ENCODE results near the gene AJAP1. TPM values are rescaled to one million over a fixed set of nuclear protein-coding genes. Genes with fewer than 3 reads are reported as not detected.

The AJAP1 gene
- total RNA-seq, 1 donor from 2014 or later: 0.46 TPM

- Mint-ChIP-seq H3K27me3 (peaks cover 60% of the 10 kb centered on the region), H3K9me3 (ENCODE audit: low read depth) (no peaks in the 10 kb centered on the region), H3K27ac (no peak overlapping the region), H3K4me1 (ENCODE audit: low read depth) (peaks cover 21% of the 10 kb centered on the region), H3K36me3 (ENCODE audit: insufficient read depth) (no peaks in the 10 kb centered on the region), H3K4me3 (ENCODE audit: low read depth) (no peak overlapping the region)
- no peak for DNase-seq (ENCODE audit: low spot score, unreplicated experiment)
- TF ChIP-seq, protein P1, sequence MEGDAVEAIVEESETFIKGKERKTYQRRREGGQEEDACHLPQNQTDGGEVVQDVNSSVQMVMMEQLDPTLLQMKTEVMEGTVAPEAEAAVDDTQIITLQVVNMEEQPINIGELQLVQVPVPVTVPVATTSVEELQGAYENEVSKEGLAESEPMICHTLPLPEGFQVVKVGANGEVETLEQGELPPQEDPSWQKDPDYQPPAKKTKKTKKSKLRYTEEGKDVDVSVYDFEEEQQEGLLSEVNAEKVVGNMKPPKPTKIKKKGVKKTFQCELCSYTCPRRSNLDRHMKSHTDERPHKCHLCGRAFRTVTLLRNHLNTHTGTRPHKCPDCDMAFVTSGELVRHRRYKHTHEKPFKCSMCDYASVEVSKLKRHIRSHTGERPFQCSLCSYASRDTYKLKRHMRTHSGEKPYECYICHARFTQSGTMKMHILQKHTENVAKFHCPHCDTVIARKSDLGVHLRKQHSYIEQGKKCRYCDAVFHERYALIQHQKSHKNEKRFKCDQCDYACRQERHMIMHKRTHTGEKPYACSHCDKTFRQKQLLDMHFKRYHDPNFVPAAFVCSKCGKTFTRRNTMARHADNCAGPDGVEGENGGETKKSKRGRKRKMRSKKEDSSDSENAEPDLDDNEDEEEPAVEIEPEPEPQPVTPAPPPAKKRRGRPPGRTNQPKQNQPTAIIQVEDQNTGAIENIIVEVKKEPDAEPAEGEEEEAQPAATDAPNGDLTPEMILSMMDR (IDR thresholded peaks at IDR 0.05; ENCODE audit: unreplicated experiment): no peak
Measured at GRCh38 chr1:4657960-4658541, 3.6 kb downstream of the AJAP1 start.

DNA sequence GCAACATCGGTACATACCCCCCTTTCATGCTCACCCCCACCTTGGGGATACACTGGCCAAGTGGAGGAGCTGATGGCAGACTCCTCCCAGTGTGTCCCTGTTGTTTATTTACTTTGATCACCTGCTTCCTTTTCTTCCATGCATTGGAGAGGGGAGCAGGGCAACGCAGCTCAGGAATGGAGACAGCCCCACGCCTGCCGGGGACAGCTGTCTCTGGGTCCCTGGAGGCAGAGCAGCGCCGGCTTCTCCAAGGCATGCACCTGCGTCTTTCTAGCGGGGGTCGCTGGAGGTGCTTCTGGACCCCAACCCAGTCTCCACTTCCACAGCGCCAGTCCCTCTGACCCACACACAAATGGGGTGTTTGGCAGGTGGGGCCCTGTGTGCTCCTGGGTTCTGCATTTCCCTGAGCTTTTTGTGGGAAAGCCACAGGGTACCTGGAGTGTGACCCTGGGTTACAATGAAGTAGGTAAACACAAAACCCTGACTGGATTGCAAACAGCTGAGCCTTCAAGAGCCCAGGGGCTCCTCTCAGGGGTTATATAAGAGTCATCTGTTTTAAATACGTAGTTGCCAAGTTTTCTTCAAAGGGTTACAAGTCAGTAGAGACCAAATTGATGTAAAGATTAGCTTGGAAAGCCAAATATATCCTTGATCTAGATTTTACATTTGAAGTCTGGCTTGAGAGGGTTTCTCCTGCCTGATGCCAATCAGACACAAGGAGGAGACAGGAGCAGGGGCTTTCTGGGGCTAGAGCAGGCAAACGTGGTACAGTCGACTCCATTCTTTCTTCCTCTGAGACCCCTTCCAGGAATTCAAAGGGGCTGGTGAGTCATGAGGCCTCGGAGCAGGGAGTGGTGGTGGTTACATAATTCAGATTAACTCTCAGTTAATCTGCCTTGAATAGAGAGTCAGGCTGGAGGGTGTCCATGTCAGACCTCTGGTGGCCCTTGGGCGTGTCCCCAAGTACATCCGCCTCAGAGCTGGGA lies 4.5 kb downstream of the AJAP1 start:
- no peaks in the 10 kb centered on the region for H3K9me3 Mint-ChIP-seq (ENCODE audit: low read depth)
- no peak overlapping the region for H3K27ac Mint-ChIP-seq
- TF ChIP-seq, protein P1 (IDR thresholded peaks at IDR 0.05; ENCODE audit: unreplicated experiment): no peak
- H3K4me3 Mint-ChIP-seq (ENCODE audit: low read depth): no peak overlapping the region
- H3K36me3 Mint-ChIP-seq (ENCODE audit: insufficient read depth): no peaks in the 10 kb centered on the region
- peaks cover 61% of the 10 kb centered on the region for H3K27me3 Mint-ChIP-seq
- no peak for DNase-seq (ENCODE audit: low spot score, unreplicated experiment)
- peaks cover 21% of the 10 kb centered on the region for H3K4me1 Mint-ChIP-seq (ENCODE audit: low read depth)

DNA sequence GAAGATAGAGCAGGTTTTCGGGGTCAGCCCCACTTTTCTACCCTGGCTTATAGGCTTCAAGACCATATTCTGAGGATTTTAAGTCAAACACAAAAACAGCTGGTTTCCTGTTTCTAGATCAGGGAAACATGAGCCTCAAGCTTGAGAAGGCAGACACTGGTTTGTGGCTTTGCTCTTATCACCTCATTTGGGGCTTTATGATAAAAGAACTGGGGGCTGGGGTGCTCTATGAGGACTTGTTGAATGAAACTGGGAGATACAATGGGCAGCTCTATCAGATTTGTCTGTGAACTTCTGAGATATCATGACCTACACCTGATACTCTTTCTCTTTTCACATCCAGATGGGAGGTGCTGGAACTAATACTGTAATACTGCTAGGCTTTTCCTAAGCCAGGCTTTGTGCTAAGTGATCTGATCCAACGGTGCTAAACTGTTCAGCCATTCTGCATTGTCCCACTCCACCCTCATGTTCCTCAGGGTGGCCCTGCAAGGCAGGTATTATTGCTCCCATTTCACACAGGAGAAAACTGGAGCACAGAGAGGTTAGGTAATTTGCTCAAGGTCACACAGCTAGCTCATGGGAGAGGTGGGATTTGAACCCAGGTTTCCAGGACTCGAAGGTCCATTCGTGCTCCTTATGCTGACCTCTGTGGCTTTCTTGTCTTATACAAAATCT lies 6.6 kb downstream of the AJAP1 start:
- Mint-ChIP-seq H3K36me3 (ENCODE audit: insufficient read depth) (no peaks in the 10 kb centered on the region), H3K4me3 (ENCODE audit: low read depth) (no peak overlapping the region), H3K4me1 (ENCODE audit: low read depth) (peaks cover 21% of the 10 kb centered on the region), H3K27me3 (peaks cover 69% of the 10 kb centered on the region), H3K27ac (no peak overlapping the region), H3K9me3 (ENCODE audit: low read depth) (no peaks in the 10 kb centered on the region)
- TF ChIP-seq, protein P1 (IDR thresholded peaks at IDR 0.05; ENCODE audit: unreplicated experiment): no peak
- DNase-seq (ENCODE audit: low spot score, unreplicated experiment): no peak

DNA sequence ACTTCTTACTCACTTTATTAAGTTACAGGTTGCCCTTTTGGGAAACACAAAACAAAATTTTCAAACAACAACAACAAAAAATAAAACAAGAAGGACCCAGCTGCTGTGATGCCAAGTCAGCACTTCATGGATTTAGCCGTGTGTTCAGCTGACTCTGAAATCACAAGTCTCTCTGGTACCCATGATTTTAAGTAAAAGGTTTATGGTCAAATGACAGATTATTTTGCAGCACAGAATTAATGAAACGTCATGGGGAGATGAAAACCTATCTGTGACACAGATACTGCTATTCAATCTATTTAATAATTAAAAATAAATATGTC lies 7.1 kb downstream of the AJAP1 start:
- DNase-seq (ENCODE audit: low spot score, unreplicated experiment): no peak

GRCh38 chr1:4662168-4662567 lies 7.8 kb downstream of the AJAP1 start:
- Mint-ChIP-seq H3K36me3 (ENCODE audit: insufficient read depth) (no peaks in the 10 kb centered on the region), H3K4me3 (ENCODE audit: low read depth) (no peak overlapping the region), H3K27ac (no peak overlapping the region), H3K9me3 (ENCODE audit: low read depth) (no peaks in the 10 kb centered on the region), H3K27me3 (peaks cover 58% of the 10 kb centered on the region), H3K4me1 (ENCODE audit: low read depth) (peaks cover 16% of the 10 kb centered on the region)
- TF ChIP-seq, protein P1 (IDR thresholded peaks at IDR 0.05; ENCODE audit: unreplicated experiment): no peak
- no peak for DNase-seq (ENCODE audit: low spot score, unreplicated experiment)

More for the DNA sequence above, 7.1 kb downstream of the AJAP1 start:
- H3K27ac Mint-ChIP-seq: no peak overlapping the region
- TF ChIP-seq, protein P1 (IDR thresholded peaks at IDR 0.05; ENCODE audit: unreplicated experiment): no peak
- no peaks in the 10 kb centered on the region for H3K36me3 Mint-ChIP-seq (ENCODE audit: insufficient read depth)
- no peaks in the 10 kb centered on the region for H3K9me3 Mint-ChIP-seq (ENCODE audit: low read depth)
- peaks cover 17% of the 10 kb centered on the region for H3K4me1 Mint-ChIP-seq (ENCODE audit: low read depth)
- H3K27me3 Mint-ChIP-seq: peaks cover 64% of the 10 kb centered on the region
- H3K4me3 Mint-ChIP-seq (ENCODE audit: low read depth): no peak overlapping the region

Measured in progenitor cell of endocrine pancreas (in vitro differentiated cells).